PFSK-1 (cell line): Measurements from ENCODE around the gene IFT57.

Experiments used
- FOXP2 ChIP-seq: optimal IDR thresholded peaks from 2 replicates; pipeline ENCODE3; 2011; ENCODE audit warnings: borderline replicate concordance, control low read depth, inconsistent platforms; ENCODE audit not compliant: insufficient read depth; ENCODE audit errors: extremely low read length, extremely low read depth
- POLR2AphosphoS5 ChIP-seq: IDR thresholded peaks from 2 replicates; pipeline ENCODE4 v1.6.1; 2012; ENCODE audit warnings: low read depth, mild to moderate bottlenecking, control low read depth, low read length, moderate library complexity
- REST ChIP-seq, 2 experiments: IDR thresholded peaks; 2 replicates each; pipeline versions ENCODE4 v1.6.1 to v1.8.0; 2011 to 2012; ENCODE audit warnings: low read depth in 2 of 2, low read length in 2 of 2, control low read depth in 1 of 2, inconsistent platforms in 1 of 2, mild to moderate bottlenecking in 1 of 2, moderate library complexity in 1 of 2; ENCODE audit not compliant: insufficient read depth in 1 of 2
- SIN3A ChIP-seq: IDR thresholded peaks from 2 replicates; pipeline ENCODE4 v1.6.1; 2012; ENCODE audit warnings: mild to moderate bottlenecking, low read length, moderate library complexity, borderline replicate concordance; ENCODE audit not compliant: insufficient read depth
- TAF1 ChIP-seq: IDR thresholded peaks from 2 replicates; pipeline ENCODE4 v1.6.1; 2012; ENCODE audit warnings: low read length, control low read depth, borderline replicate concordance; ENCODE audit not compliant: insufficient read depth

The IFT57 gene

GRCh38 chr3:108150200-108150599 lies 72.0 kb downstream of the IFT57 start:
- no peak for TF ChIP-seq FOXP2
- TF ChIP-seq SIN3A: no peak
- no peak for TF ChIP-seq POLR2AphosphoS5
- no peak for TF ChIP-seq TAF1
- TF ChIP-seq REST (IDR thresholded peaks at IDR 0.05; ENCODE audit: insufficient read depth in 1 of 2, low read depth in 2 of 2, low read length in 2 of 2): no peak

GRCh38 chr3:108146139-108146538 lies 76.1 kb downstream of the IFT57 start:
- no peak for TF ChIP-seq TAF1
- no peak for TF ChIP-seq FOXP2
- no peak for TF ChIP-seq REST (IDR thresholded peaks at IDR 0.05; ENCODE audit: insufficient read depth in 1 of 2, low read depth in 2 of 2, low read length in 2 of 2)
- no peak for TF ChIP-seq SIN3A
- TF ChIP-seq POLR2AphosphoS5: no peak

- TF ChIP-seq FOXP2: no peak
- no peak for TF ChIP-seq SIN3A
- TF ChIP-seq TAF1: no peak
These were observed 76.6 kb downstream of the IFT57 start for GRCh38 chr3:108145578-108145977.

GRCh38 chr3:108137460-108137814 lies 84.8 kb downstream of the IFT57 start:
- TF ChIP-seq SIN3A (no peak), FOXP2 (no peak), POLR2AphosphoS5 (no peak), REST (IDR thresholded peaks at IDR 0.05; ENCODE audit: insufficient read depth in 1 of 2, low read depth in 2 of 2, low read length in 2 of 2) (no peak), TAF1 (no peak)

- TF ChIP-seq POLR2AphosphoS5: no peak
- TF ChIP-seq TAF1: no peak
- no peak for TF ChIP-seq REST (IDR thresholded peaks at IDR 0.05; ENCODE audit: insufficient read depth in 1 of 2, low read depth in 2 of 2, low read length in 2 of 2)
- no peak for TF ChIP-seq SIN3A
- no peak for TF ChIP-seq FOXP2
These were observed 85.4 kb downstream of the IFT57 start for GRCh38 chr3:108136561-108137459.
